OCI-LY1 (cell line): ENCODE data around the gene CRADD.

Experiments
- H2AFZ ChIP-seq: fragments of 200-600 bp; sonication (generic), shearing (Covaris generic); 2 replicates; pipeline ENCODE4 v1.6.0; 2014; ENCODE audit warnings: antibody characterized with exemption, mild to moderate bottlenecking, low read length
- H3F3A ChIP-seq: fragments of 200-600 bp; sonication (generic), shearing (Covaris generic); 2 replicates; pipeline ENCODE4 v1.6.0; 2014; ENCODE audit warnings: mild to moderate bottlenecking, antibody characterized with exemption, low read length, moderate library complexity; ENCODE audit not compliant: insufficient read depth
- H3K27ac ChIP-seq: fragments of 200-600 bp; sonication (generic); 2 replicates; pipeline ENCODE4 v1.5.1; 2014; ENCODE audit warnings: low read length, mixed run types, mild to moderate bottlenecking, low read depth; ENCODE audit not compliant: poor library complexity, severe bottlenecking
- H3K27me3 ChIP-seq: fragments of 200-600 bp; sonication (generic); 2 replicates; pipeline ENCODE4 v1.6.0; 2014; ENCODE audit warnings: antibody characterized with exemption, mild to moderate bottlenecking, low read length, moderate library complexity; ENCODE audit not compliant: insufficient read depth
- H3K36me3 ChIP-seq: fragments of 200-600 bp; sonication (generic); 2 replicates; pipeline ENCODE4 v1.6.1; 2014; ENCODE audit warnings: mild to moderate bottlenecking, antibody characterized with exemption, low read length, moderate library complexity, mixed read lengths; ENCODE audit not compliant: insufficient read depth
- H3K4me1 ChIP-seq: fragments of 200-600 bp; sonication (generic); 2 replicates; pipeline ENCODE4 v1.5.1; 2014; ENCODE audit warnings: mild to moderate bottlenecking, low read length, moderate library complexity; ENCODE audit not compliant: insufficient read depth, severe bottlenecking
- H3K4me2 ChIP-seq: fragments of 200-600 bp; sonication (generic), shearing (Covaris generic); 2 replicates; pipeline ENCODE4 v1.6.1; 2014; ENCODE audit warnings: low read length
- H3K4me3 ChIP-seq: fragments of 200-600 bp; sonication (generic); 2 replicates; pipeline ENCODE4 v1.5.1; 2014; ENCODE audit warnings: low read length, low read depth, mild to moderate bottlenecking, mixed read lengths; ENCODE audit not compliant: poor library complexity, severe bottlenecking
- H3K79me2 ChIP-seq: fragments of 200-600 bp; shearing (Covaris generic); 2 replicates; pipeline ENCODE4 v1.6.1; 2016; ENCODE audit warnings: mixed run types, low read length, mixed read lengths; ENCODE audit not compliant: insufficient read depth
- H3K9ac ChIP-seq: fragments of 200-600 bp; sonication (generic), shearing (Covaris generic); 2 replicates; pipeline ENCODE4 v1.6.1; 2014; ENCODE audit warnings: mild to moderate bottlenecking, low read length, mixed read lengths
- H3K9me2 ChIP-seq: fragments of 200-600 bp; sonication (generic), shearing (Covaris generic); 2 replicates; pipeline ENCODE4 v1.6.1; 2014; ENCODE audit warnings: low read depth, mild to moderate bottlenecking, low read length, mixed read lengths
- H3K9me3 ChIP-seq: fragments of 200-600 bp; shearing (Covaris generic); 2 replicates; pipeline ENCODE4 v1.6.1; 2014; ENCODE audit warnings: low read length, mixed read lengths
- H4K20me1 ChIP-seq: fragments of 200-600 bp; sonication (generic), shearing (Covaris generic); 2 replicates; pipeline ENCODE4 v1.6.0; 2016; ENCODE audit warnings: mild to moderate bottlenecking, low read length; ENCODE audit not compliant: insufficient read depth
- EZH2 ChIP-seq: fragments of 200-600 bp; sonication (generic), shearing (Covaris generic); IDR thresholded peaks from 2 replicates; pipeline ENCODE4 v1.8.0; 2017; ENCODE audit warnings: borderline replicate concordance, mixed run types, mild to moderate bottlenecking, antibody characterized with exemption, low read length, moderate library complexity, mixed read lengths
- TF ChIP-seq, protein P1 (sequence below): fragments of 200-600 bp; sonication (generic), shearing (Covaris generic); IDR thresholded peaks from 2 replicates; pipeline ENCODE4 v1.5.1; 2017; ENCODE audit warnings: mild to moderate bottlenecking, antibody characterized with exemption, low read length, moderate library complexity, mixed read lengths

Gene CRADD

DNA sequence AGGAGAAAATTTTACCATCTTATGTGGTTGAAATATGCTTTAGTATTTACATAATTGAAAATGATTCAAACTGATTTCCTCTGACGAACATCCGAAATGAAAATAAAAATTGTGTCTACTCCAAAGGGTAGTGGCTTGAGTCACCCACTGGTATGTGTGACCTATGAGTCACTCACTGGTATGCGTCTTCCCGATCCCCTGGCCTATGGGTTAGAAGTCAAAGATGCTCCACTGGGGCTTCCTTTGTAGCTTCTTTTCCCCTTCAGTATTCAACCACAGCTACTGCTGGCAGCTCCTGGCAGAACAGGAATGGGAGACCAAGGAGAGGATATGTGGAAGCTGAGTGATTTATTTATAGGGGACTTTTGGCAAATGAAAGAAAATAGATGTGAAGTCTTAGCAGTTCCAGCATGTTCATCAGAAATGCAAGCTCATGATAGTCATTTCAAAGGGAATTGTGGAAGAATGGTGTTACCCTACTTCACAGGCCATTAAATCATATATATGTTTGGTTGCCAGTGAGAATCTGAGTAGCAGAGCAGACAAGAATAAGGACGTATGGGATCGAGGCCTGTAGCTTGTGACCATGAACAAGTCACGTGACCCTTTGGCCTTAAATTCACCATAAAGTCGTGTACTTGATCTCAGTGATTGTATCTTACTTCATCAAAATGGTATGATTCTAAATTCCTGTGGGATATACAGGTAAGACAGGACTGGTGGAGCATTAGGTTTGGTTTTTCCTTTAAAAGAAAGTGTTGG is 108.3 kb downstream of the CRADD start:
- Histone ChIP-seq H4K20me1 (no peaks in the 10 kb centered on the region), H3K27me3 (no peaks in the 10 kb centered on the region), H3K9me3 (no peaks in the 10 kb centered on the region), H2AFZ (no peak overlapping the region), H3K27ac (peak overlapping the region; percentile 85), H3K4me3 (no peak overlapping the region), H3F3A (no peaks in the 10 kb centered on the region), H3K4me1 (peaks cover 30% of the 10 kb centered on the region), H3K9ac (no peak overlapping the region), H3K79me2 (no peaks in the 10 kb centered on the region), H3K4me2 (no peak overlapping the region), H3K9me2 (no peaks in the 10 kb centered on the region), H3K36me3 (no peaks in the 10 kb centered on the region)
- TF ChIP-seq, protein P1, sequence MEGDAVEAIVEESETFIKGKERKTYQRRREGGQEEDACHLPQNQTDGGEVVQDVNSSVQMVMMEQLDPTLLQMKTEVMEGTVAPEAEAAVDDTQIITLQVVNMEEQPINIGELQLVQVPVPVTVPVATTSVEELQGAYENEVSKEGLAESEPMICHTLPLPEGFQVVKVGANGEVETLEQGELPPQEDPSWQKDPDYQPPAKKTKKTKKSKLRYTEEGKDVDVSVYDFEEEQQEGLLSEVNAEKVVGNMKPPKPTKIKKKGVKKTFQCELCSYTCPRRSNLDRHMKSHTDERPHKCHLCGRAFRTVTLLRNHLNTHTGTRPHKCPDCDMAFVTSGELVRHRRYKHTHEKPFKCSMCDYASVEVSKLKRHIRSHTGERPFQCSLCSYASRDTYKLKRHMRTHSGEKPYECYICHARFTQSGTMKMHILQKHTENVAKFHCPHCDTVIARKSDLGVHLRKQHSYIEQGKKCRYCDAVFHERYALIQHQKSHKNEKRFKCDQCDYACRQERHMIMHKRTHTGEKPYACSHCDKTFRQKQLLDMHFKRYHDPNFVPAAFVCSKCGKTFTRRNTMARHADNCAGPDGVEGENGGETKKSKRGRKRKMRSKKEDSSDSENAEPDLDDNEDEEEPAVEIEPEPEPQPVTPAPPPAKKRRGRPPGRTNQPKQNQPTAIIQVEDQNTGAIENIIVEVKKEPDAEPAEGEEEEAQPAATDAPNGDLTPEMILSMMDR: no peak
- TF ChIP-seq EZH2: no peak

DNA sequence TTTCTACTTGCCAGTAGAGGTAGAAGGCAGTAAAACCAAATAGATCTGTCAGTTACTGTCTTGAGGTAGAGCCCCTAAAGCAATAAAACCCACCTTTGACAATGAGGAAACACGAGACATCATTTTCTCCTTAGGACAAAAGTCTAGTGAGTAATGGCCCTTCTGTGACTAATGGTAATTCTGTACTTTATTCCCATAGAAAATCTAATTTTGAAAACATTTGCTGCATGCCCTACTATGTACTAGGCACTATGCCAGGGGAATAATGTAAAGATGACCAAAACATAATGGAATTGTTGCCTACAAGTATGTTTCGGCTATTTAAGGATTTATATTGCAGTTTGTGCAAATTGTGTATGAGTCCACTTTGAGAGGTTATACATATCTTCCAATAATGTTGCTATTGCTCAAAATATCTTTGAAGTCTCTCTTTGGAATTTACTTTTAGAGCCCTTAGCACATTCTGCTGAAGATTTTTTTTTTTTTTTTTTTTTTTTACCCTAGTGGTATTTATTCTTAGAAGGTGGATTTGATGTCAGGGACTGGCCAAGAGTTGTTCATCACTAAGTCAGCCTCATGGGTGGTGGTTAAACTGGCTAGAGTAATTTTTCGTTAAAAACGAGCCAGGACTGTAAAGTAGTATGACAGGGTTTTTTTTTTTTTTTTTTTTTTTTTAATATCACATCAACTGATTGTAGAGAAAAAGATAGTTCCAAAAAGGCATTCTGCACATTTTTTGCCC is 109.7 kb downstream of the CRADD start:
- no peaks in the 10 kb centered on the region for H3F3A ChIP-seq
- H3K36me3 ChIP-seq: no peaks in the 10 kb centered on the region
- peaks cover 30% of the 10 kb centered on the region for H3K4me1 ChIP-seq
- H3K79me2 ChIP-seq: no peaks in the 10 kb centered on the region
- H4K20me1 ChIP-seq: no peaks in the 10 kb centered on the region
- H2AFZ ChIP-seq: no peak overlapping the region
- H3K27me3 ChIP-seq: no peaks in the 10 kb centered on the region
- H3K4me3 ChIP-seq: no peak overlapping the region
- H3K4me2 ChIP-seq: no peak overlapping the region
- H3K27ac ChIP-seq: no peak overlapping the region
- H3K9ac ChIP-seq: no peak overlapping the region
- no peaks in the 10 kb centered on the region for H3K9me2 ChIP-seq
- no peaks in the 10 kb centered on the region for H3K9me3 ChIP-seq
- TF ChIP-seq, protein P1: no peak
- TF ChIP-seq EZH2: no peak

DNA sequence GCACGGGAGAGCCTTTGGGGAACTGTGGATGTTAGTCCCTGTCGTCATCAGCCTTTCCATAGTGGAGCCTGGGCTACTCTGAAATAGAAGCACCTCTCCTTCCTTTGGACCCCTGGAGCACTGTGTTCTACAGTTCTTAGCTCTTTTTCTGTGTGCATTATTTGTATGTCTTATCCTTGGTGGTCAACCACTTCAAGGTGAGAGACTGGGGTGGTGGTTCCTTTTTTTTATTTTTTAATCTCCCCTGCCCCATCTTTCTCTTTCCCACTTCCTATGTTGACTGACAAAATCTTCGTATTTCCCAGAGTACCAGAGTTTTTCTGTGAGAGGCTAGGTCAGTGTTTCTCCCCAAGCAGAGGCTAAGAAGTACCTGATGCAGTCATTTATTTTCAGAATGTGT is 111.7 kb downstream of the CRADD start:
- H3K27me3 ChIP-seq: no peaks in the 10 kb centered on the region
- H3K9me3 ChIP-seq: no peaks in the 10 kb centered on the region
- H3K9me2 ChIP-seq: no peaks in the 10 kb centered on the region
- no peaks in the 10 kb centered on the region for H3K36me3 ChIP-seq
- H3K9ac ChIP-seq: no peak overlapping the region
- TF ChIP-seq EZH2: no peak
- TF ChIP-seq, protein P1: no peak
- no peaks in the 10 kb centered on the region for H4K20me1 ChIP-seq
- H3K4me1 ChIP-seq: peaks cover 18% of the 10 kb centered on the region
- H3K27ac ChIP-seq: no peak overlapping the region
- H3K4me3 ChIP-seq: no peak overlapping the region
- no peaks in the 10 kb centered on the region for H3F3A ChIP-seq
- no peaks in the 10 kb centered on the region for H3K79me2 ChIP-seq
- no peak overlapping the region for H2AFZ ChIP-seq
- no peak overlapping the region for H3K4me2 ChIP-seq
